Neural progenitor cell (in vitro differentiated cells): Measurements from ENCODE around the gene LCE5A. TPM values are rescaled to one million over a fixed set of nuclear protein-coding genes. Genes with fewer than 3 reads are reported as not detected.

Experiments
- DNase-seq: peaks from one replicate; pipeline ENCODE4 v3.0.0-alpha.2; 2016; ENCODE audit warnings: low spot score
- H2AFZ ChIP-seq: fragments of 200-600 bp; sonication (generic); replicated peaks from 2 replicates; pipeline ENCODE4 v1.6.1; 2016; ENCODE audit warnings: antibody characterized with exemption
- H3F3A ChIP-seq: fragments of 200-600 bp; sonication (generic); 2 replicates; pipeline ENCODE4 v1.6.1; 2016; ENCODE audit warnings: antibody characterized with exemption, low read depth
- H3K27ac ChIP-seq: fragments of 200-600 bp; sonication (generic); 2 replicates; pipeline ENCODE4 v1.5.1; 2016; ENCODE audit warnings: mild to moderate bottlenecking
- H3K27me3 ChIP-seq: fragments of 200-600 bp; sonication (generic); 2 replicates; pipeline ENCODE4 v1.6.1; 2016; ENCODE audit warnings: mild to moderate bottlenecking, moderate library complexity
- H3K36me3 ChIP-seq: fragments of 200-600 bp; sonication (generic); 2 replicates; pipeline ENCODE4 v1.5.1; 2016
- H3K4me1 ChIP-seq: fragments of 200-600 bp; sonication (generic); 2 replicates; pipeline ENCODE4 v1.6.1; 2016; ENCODE audit warnings: mixed run types
- H3K4me2 ChIP-seq: fragments of 200-600 bp; sonication (generic); 2 replicates; pipeline ENCODE4 v1.6.1; 2016
- H3K4me3 ChIP-seq: fragments of 200-600 bp; sonication (generic); 2 replicates; pipeline ENCODE4 v1.5.1; 2016
- H3K79me2 ChIP-seq: fragments of 200-600 bp; sonication (generic); 2 replicates; pipeline ENCODE4 v1.6.1; 2016; ENCODE audit warnings: low read depth
- H3K9ac ChIP-seq: fragments of 200-600 bp; sonication (generic); 2 replicates; pipeline ENCODE4 v1.6.1; 2016
- H3K9me3 ChIP-seq: fragments of 200-600 bp; sonication (generic); 2 replicates; pipeline ENCODE4 v1.5.1; 2016; ENCODE audit warnings: low read depth
- H4K20me1 ChIP-seq: fragments of 200-600 bp; sonication (generic); 2 replicates; pipeline ENCODE4 v1.6.1; 2016; ENCODE audit warnings: low read depth
- H3K27ac Mint-ChIP-seq: 3 replicates; pipeline ENCODE4 v1.8.0; 2021; ENCODE audit warnings: mixed read lengths
- H3K27me3 Mint-ChIP-seq: 2 replicates; pipeline ENCODE4 v1.8.0; 2022; ENCODE audit warnings: low read depth, mild to moderate bottlenecking, inconsistent platforms, moderate library complexity, mixed read lengths; ENCODE audit not compliant: insufficient read depth
- H3K36me3 Mint-ChIP-seq: 3 replicates; pipeline ENCODE4 v1.8.0; 2021; ENCODE audit warnings: mixed read lengths
- H3K4me1 Mint-ChIP-seq: 3 replicates; pipeline ENCODE4 v1.8.0; 2021; ENCODE audit warnings: mixed read lengths
- H3K4me3 Mint-ChIP-seq: 3 replicates; pipeline ENCODE4 v1.8.0; 2021; ENCODE audit warnings: mild to moderate bottlenecking, moderate library complexity, mixed read lengths
- H3K9me3 Mint-ChIP-seq: 3 replicates; pipeline ENCODE4 v1.8.0; 2020; ENCODE audit warnings: mixed read lengths
- EZH2 ChIP-seq: fragments of 200-600 bp; sonication (generic); IDR thresholded peaks from 2 replicates; pipeline ENCODE4 v1.6.1; 2017; ENCODE audit warnings: antibody characterized with exemption, mild to moderate bottlenecking, moderate library complexity
- EZH2phosphoT487 ChIP-seq: fragments of 200-600 bp; sonication (generic); IDR thresholded peaks from 2 replicates; pipeline ENCODE4 v1.6.1; 2017; ENCODE audit warnings: antibody characterized with exemption
- total RNA-seq: library from RNA; depleted of rRNA; stranded (reverse); fragments of >200 nt; gene quantifications from 2 replicates; pipeline ENCODE4 v1.2.3, GENCODE V29; 2015; ENCODE audit warnings: low replicate concordance
- TF ChIP-seq, protein P1 (sequence below): fragments of 200-600 bp; sonication (generic); IDR thresholded peaks from 2 replicates; pipeline ENCODE4 v1.5.1; 2017; ENCODE audit warnings: antibody characterized with exemption, mild to moderate bottlenecking

LCE5A gene, protein sequence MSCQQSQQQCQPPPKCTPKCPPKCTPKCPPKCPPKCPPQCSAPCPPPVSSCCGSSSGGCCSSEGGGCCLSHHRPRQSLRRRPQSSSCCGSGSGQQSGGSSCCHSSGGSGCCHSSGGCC
- not detected in 2 replicates for total RNA-seq

- TF ChIP-seq EZH2, result no peak
- TF ChIP-seq, protein P1, sequence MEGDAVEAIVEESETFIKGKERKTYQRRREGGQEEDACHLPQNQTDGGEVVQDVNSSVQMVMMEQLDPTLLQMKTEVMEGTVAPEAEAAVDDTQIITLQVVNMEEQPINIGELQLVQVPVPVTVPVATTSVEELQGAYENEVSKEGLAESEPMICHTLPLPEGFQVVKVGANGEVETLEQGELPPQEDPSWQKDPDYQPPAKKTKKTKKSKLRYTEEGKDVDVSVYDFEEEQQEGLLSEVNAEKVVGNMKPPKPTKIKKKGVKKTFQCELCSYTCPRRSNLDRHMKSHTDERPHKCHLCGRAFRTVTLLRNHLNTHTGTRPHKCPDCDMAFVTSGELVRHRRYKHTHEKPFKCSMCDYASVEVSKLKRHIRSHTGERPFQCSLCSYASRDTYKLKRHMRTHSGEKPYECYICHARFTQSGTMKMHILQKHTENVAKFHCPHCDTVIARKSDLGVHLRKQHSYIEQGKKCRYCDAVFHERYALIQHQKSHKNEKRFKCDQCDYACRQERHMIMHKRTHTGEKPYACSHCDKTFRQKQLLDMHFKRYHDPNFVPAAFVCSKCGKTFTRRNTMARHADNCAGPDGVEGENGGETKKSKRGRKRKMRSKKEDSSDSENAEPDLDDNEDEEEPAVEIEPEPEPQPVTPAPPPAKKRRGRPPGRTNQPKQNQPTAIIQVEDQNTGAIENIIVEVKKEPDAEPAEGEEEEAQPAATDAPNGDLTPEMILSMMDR, result no peak
- TF ChIP-seq EZH2phosphoT487, result no peak
- H3K9me3 ChIP-seq, result peaks cover 11% of the 10 kb centered on the region
- no peak within 1 kb of the TSS for H2AFZ ChIP-seq
- Mint-ChIP-seq H3K36me3 (no peaks in the 10 kb centered on the region), H3K4me3 (no peak within 1 kb of the TSS), H3K4me1 (no peaks in the 10 kb centered on the region), H3K27me3 (peaks cover 2% of the 10 kb centered on the region), H3K9me3 (peaks cover 48% of the 10 kb centered on the region), H3K27ac (no peak within 1 kb of the TSS)
- H3K9ac ChIP-seq, result no peak within 1 kb of the TSS
- H3K27ac ChIP-seq, result no peak within 1 kb of the TSS
- H3K4me3 ChIP-seq, result no peak within 1 kb of the TSS
- no peaks in the 10 kb centered on the region for H3K36me3 ChIP-seq
- no peaks in the 10 kb centered on the region for H3F3A ChIP-seq
- H3K4me2 ChIP-seq, result no peak within 1 kb of the TSS
- no peaks in the 10 kb centered on the region for H3K79me2 ChIP-seq
- no peaks in the 10 kb centered on the region for H3K27me3 ChIP-seq
- DNase-seq, result no peak
- no peaks in the 10 kb centered on the region for H3K4me1 ChIP-seq
- H4K20me1 ChIP-seq, result no peaks in the 10 kb centered on the region
Measured at GRCh38 chr1:152510503-152510902, at the start of gene LCE5A. TSS of gene LCE5A (plus strand) at chr1:152510803. CDS start at chr1:152511535, 732 bp downstream.

DNA sequence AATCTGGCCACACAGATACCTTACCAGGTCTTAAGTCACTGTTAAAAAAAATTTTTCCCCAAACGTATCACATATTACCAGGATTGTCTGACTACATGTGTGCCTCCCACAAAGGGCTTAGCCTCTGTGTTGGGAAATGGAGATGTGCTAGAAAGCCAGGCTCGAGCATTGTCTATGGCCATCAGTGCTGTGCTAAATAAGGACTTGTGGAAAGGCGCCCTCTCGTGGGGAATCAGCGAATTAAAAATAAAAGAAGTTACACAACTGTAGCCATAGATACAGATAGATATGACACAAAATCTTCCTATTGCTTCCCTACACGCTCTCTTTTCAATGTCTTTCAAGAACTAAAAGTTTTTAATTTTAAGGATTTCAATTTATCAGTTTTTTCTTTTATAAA lies 49.1 kb upstream of the LCE5A start:
- Mint-ChIP-seq H3K4me1 (no peaks in the 10 kb centered on the region), H3K27ac (no peak overlapping the region), H3K27me3 (peaks cover 3% of the 10 kb centered on the region), H3K36me3 (no peaks in the 10 kb centered on the region), H3K9me3 (peaks cover 16% of the 10 kb centered on the region), H3K4me3 (no peak overlapping the region)
- Histone ChIP-seq H3K4me2 (no peak overlapping the region), H3K9me3 (peaks cover 14% of the 10 kb centered on the region), H3K79me2 (no peaks in the 10 kb centered on the region), H3K27ac (no peak overlapping the region), H3K27me3 (no peaks in the 10 kb centered on the region), H3K4me3 (no peak overlapping the region), H3K4me1 (no peaks in the 10 kb centered on the region), H3K9ac (no peak overlapping the region), H2AFZ (no peak overlapping the region), H3K36me3 (no peaks in the 10 kb centered on the region), H4K20me1 (no peaks in the 10 kb centered on the region), H3F3A (no peaks in the 10 kb centered on the region)
- DNase-seq, result peak; percentile 23
- TF ChIP-seq EZH2phosphoT487, result no peak
- TF ChIP-seq, protein P1, result peak; percentile 41

DNA sequence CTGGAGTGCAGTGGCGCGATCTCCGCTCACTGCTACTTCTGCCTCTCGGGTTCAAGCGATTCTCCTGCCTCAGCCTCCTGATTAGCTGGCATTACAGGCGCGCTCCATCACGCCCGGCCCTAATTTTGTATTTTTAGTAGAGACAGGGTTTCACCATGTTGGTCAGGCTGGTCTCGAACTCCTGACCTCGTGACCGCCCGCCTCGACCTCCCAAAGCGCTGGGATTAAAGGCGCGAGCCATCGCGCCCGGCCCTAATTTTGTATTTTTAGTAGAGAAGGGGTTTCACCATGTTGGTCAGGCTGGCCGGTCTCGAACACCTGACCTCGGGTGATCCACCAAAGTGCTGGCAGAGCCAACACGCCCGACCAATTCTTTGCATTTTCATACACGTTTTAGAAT lies 48.0 kb upstream of the LCE5A start:
- H3K27me3 ChIP-seq, result no peaks in the 10 kb centered on the region
- no peaks in the 10 kb centered on the region for H3F3A ChIP-seq
- Mint-ChIP-seq H3K4me3 (no peak overlapping the region), H3K9me3 (peaks cover 16% of the 10 kb centered on the region), H3K27ac (no peak overlapping the region), H3K36me3 (no peaks in the 10 kb centered on the region), H3K27me3 (peaks cover 3% of the 10 kb centered on the region), H3K4me1 (no peaks in the 10 kb centered on the region)
- no peak overlapping the region for H3K27ac ChIP-seq
- no peak overlapping the region for H2AFZ ChIP-seq
- H3K36me3 ChIP-seq, result no peaks in the 10 kb centered on the region
- H3K79me2 ChIP-seq, result no peaks in the 10 kb centered on the region
- no peak overlapping the region for H3K9ac ChIP-seq
- no peaks in the 10 kb centered on the region for H3K4me1 ChIP-seq
- no peak for DNase-seq
- peaks cover 17% of the 10 kb centered on the region for H3K9me3 ChIP-seq
- TF ChIP-seq, protein P1, result no peak
- TF ChIP-seq EZH2phosphoT487, result no peak
- TF ChIP-seq EZH2, result no peak
- H3K4me2 ChIP-seq, result no peak overlapping the region
- H4K20me1 ChIP-seq, result no peaks in the 10 kb centered on the region
- no peak overlapping the region for H3K4me3 ChIP-seq
